SW 1271 (cell line): Measurements from ENCODE around the gene FGF10.
A peak's percentile ranks its signal among the peaks of the same experiment; 100 is the strongest.

Experiments used
- DNase-seq, 2 experiments: peaks; one replicate each; lab custom pipeline; 2025; lab: John Stamatoyannopoulos, UW

FGF10 gene

DNA sequence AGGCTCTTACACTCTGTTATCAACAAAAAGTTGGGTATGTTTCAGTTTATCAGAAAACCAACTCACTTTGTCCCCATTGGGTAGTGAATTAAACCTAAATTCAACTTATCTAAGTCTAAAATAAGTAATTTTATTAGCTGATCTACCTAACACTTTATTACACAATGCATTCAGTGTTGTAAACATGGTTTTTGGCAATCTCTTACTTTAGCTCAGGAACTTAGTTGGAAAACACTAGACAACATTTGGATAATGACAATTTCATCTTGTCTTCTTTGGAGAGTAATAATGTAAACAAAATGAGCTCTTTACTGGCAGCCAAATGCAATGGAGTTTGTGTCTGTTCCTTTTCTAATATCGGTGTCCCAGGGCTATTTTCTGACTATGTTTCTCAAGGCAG lies 33.0 kb downstream of the FGF10 start:
- no peak for DNase-seq

DNA sequence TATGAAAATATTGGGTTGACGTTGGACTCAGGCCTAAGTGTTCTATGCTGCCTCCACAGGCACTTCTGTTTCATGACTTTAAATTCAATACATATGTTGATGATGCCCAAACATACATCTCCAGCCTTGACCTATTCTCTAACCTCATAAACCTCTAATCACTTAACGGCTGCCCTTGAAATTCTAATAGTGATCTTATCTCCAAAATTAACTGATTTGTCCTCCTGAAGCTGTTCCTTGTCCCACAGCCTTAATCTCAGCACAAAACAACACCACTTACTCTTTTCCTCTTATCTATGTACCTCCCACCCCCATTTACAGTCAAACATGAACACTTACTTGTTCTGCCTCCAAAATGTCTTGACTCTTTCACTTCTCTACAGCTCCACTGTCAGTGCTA lies 43.3 kb downstream of the FGF10 start:
- no peak for DNase-seq

DNA sequence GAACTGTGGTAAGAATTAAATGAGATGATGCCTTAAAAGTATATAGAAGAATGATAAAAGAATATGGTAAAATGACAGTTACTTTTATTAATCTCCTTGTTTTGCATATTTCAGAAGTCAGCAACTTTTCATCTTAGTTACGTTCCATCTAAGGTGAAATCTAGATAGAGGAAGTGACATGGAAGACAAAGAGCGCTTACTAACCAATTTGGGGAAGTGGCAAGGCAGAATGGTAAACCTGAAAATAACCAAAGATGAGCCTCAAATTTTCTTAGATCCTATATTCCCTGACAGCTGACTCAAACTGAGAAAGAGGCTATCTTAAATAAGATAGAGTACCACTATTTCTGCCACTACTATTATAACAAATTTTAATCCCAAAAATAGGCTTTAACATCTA lies 52.5 kb downstream of the FGF10 start:
- DNase-seq: no peak

DNA sequence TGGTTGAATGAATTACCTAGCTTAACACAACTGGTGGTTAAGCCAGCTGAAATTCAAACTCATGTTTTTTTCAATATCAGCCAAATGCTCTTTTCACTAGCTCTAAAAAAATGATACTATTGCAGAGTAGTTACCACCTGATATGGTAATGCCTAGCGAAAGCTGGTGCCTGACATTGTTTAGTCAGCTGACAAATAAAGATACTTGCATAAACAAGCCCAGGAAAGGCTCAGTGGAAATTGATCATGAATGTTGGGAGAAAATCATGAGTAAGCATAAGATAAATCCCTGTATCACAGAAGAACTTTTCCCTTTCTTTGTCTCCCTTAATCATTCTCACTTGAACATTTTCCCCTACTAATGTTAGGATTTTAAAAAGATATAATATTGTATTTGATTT lies 54.6 kb downstream of the FGF10 start:
- no peak for DNase-seq

DNA sequence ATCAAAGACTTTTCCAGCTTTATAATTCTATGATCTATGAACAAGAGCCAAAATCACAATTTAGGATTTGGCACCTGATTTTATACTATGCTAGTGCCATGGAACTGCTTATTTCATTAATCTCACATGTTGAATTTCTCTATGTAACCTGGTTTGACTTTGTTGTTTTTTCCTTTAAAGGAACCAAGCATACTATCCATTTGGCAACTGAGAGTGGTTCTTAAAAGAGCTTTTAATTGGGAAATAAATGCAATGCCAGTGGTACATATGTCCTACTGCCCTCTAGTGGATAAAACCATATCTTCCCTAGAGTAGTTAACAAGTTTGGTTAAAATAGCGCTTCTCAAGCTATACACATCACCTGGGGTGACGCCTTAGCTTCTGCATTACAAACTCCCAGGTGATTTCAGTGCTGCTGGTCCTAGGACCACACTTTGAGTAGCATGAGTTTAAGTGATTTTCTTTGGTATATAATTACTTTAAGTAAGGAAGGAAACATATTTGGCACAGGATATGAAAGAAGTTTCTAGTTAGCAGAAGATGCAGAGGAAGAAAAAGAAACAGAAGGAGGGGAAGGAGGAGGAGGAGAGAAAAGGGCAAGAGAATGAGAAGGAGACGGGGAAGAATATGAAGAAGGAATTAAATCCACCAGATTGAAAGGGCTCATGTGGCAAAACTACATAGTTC lies 56.8 kb downstream of the FGF10 start:
- peak in 1 of 2 experiments; percentile 70 for DNase-seq

DNA sequence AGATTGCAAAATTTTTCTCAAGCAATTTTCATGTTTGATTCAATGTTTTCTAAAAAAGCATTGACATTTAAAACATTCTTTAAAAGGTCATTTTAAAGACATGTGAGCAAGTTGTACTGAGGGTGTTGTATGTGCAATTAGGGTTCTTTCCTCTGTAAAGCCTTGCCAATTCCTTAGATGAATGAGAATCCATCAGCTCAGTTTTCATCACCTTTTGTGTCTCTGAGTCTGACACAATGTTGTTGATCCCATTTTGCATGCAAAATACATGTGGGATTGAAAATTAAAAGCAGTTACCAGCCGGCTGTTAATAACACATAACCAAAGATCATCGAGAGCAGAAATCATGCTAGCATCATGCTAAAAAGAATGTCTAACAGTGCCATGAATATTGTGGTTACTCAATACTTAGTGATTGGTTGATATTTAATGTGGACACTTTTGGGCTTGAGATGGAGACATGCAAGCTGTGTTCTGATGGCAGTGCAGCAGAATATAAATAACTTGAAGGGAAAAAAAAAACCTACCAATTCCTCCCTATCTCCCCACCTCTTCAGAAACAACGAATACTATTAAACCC lies 57.7 kb downstream of the FGF10 start:
- no peak for DNase-seq

DNA sequence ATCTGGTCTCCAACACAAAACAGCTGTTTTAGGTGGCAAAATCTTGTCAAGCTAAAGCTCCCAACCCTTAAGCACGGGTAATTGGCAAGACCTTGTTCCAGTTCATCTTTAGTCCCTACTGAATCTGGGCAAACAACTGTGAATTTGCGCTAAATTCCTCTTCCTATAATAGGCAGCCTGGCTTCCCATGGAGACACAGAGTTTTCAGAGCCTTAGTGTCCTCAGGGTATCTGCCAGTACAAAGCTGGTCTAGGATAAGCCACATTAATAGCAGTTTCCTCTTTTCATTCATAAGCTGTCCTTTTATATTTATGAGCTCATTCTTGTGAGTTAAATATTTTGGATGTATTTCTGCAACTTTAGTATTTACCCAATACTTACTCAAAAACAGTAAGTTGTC lies 59.5 kb downstream of the FGF10 start:
- DNase-seq: no peak

DNA sequence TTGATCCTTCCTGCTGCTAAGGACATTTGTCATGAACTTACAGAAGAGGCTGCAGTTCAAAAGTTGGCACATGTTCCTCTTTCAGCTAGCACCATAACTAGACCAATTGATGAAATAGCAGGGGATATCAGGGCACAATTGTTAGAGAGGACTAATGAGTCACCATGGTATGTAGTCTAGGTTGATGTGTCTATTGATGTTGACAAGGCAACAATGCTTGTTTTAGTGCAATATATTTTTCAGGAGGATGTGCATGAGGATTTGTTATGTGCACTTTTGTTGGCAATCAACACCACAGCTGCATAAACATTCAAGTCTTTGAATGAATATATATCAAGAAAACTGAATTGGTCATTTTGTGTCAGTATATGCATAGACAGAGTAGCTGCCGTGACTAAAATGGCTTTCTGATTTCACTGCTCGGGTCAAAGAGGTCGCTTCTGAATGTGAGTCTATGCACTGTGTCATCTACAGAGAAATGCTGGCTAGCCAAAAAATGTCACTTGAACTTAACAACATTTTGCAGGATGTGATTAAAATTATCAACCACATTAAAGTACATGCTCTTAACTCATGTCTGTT lies 68.0 kb downstream of the FGF10 start:
- DNase-seq: no peak

DNA sequence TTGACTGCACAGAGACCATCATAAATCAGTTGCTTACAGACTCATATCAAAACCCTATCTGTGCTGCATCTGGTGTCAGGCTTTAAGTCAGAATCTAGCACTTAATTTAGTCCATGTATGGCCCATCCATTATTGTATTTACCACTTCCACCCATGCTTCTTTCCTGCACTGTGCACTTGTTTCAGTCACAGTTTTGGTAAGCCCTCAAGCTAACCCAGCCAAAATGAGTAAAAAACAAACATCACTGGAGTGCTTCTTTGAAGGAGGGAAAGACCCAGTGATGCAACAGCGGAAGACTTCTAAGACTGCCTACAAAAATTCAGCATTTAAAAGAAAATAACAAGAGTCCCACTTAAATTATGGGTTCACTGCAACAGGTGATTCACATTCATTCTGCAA lies 69.0 kb downstream of the FGF10 start:
- DNase-seq: no peak

DNA sequence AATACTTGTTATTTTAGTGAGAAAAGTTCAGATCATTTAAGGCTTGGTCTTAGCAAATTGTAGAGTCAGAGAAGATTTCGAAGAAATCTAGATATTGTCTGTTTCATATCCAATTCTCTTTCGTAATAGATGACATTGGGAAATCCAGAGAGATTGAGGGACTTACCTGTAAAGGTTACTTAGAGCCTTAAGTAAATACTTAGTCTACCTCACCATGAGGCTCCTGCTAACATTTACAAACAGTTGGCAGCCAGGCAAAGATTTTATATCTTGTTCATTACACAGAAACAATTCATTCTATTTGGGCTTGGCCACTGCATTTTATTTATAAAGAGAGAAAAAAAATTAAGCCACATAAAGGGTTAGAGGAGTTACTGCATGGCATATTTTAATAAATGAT lies 70.3 kb downstream of the FGF10 start:
- no peak for DNase-seq

DNA sequence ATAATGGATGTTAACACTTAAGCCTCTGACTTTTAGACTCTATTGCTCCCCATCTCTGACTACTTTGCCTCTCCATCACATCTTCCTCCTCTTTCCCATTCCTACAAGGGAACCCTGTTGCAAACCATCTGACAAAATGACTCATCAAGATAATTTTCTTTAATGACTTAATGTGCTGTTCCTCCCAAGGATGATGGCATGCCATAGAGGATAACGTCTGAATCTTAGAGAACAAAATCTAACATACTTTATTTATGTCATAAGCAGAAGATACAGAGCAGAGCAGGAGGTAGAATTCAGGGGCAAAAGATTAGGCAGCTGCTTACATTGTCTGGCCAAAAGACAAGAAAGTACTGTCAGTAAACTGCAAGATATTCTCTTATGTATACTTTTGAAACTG lies 76.8 kb downstream of the FGF10 start:
- no peak for DNase-seq

DNA sequence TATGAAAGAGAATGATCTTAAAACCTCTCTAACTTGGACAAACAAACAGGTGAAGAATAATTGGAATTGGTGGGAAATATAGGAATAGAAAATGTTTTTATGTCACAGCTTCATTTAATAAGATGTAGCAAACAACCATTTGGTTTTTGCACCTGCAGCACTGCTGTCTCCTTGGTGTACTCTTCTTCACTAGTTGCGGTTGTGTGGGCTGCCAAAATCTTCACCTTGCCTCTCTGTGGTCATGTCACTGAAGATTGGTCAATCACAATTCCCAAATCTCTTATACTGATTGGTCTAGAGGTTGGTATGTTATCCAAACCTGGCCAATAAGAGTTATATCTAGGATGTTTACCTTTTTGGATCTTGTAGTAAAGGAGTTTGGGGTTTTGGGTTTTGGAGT lies 88.7 kb downstream of the FGF10 start:
- DNase-seq: no peak

DNA sequence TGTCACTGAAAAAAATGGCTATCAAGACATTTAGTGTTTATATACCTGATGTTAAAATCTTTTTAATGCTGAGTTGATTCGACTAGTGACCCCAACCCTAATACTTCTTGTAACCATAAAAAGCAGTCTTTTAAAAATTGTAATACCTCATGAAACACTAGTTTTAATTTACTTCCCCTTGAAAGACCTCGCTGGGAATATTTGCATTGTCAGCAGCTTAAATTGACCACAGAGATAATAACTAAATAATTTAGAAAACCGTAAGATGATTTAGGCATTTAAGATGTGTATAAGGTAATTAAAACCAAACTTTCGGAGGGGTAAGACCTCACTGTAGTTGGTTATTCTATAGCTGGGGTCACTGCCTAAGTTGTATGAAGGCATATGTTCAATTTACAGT lies 89.8 kb downstream of the FGF10 start:
- DNase-seq: no peak

DNA sequence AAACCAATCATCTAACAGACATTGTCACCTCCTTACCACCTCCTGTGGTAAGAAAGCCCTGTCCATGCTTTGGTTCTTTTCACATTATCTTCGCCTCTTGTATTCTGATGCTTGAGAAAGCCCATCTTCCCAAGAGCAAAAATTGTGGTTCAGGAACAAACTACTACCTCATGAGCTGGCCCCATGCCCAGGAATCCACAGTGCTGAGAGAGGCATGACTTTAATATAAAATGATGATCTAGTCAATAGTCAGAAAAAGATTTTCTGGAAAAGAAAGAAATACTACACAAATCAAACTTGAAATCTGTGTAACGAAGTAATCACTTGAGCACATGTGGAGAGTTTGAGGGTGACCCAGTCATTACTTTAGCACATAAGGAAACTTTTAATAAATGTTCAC lies 94.7 kb downstream of the FGF10 start:
- no peak for DNase-seq

DNA sequence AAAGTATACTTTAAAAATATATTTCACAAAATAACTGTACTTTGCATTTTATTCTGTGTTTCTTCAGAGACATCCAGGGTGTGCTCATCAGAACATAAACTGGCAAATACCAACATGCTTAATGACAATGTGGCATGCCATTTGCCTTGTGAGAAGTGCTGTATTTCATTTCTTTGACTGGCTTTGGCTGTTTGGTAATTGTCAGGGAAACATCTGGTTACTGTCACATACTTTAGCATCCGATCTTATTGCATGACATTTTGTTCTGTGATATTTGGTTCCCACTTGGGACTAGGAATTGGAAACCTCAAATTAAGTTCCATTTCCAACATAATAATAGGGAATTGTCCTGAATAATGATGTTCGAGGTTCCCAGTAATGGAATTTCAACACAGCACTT lies 96.5 kb downstream of the FGF10 start:
- DNase-seq: no peak

DNA sequence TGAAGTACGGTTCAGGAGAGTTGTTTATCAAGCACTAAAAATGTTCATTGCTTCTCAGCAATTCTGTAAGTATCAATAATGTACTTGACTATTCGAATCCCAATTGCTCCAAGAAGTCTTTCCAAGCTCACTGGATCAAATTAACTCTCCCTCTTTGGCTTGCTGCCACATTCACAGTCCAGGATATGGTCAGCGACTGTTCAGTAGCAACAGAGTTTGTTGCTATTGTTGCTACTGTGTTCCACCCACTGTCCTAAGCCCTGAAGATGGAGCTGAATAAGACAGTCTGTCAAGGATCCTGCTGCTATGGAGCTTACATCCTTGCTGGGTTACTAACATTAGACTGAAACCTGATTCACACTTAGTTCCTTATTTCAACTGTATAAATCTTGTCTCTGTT lies 110.8 kb downstream of the FGF10 start:
- DNase-seq: no peak

DNA sequence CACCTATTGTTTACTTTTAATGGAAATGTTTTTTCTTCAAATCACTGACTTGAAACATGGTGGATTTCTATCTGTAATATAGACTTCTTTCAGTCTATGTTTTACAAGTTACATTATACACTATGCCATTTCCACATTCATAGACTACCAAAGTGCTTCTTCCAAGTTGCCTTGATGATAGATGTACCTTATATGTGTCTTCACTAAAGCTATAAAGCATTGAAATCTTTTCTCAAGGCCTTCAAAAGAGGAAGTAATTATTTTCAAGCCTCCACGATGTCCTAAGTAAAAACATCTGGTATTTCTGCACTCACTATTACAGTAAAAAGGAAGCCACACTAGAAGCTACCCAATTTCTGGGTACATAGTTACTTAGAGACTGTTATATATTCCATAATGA lies 113.3 kb downstream of the FGF10 start:
- no peak for DNase-seq

DNA sequence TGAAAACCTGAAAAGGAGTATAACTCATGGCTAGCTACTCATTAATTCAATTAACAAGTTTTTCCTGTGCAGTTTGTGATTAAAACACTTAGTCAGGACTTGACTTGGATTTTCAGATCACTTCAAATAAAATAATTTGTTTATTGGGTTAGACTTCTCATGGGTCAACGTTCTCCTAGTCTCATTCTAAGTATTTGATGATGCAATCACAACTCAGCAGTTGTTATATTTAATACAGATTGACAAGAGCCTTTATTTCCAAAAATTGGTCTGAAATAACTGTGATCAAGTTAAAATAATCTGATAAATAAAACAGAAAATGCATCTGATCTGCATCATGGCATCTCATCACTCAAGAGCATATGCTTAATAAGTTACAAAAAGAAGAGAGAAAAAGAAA lies 113.9 kb downstream of the FGF10 start:
- no peak for DNase-seq

DNA sequence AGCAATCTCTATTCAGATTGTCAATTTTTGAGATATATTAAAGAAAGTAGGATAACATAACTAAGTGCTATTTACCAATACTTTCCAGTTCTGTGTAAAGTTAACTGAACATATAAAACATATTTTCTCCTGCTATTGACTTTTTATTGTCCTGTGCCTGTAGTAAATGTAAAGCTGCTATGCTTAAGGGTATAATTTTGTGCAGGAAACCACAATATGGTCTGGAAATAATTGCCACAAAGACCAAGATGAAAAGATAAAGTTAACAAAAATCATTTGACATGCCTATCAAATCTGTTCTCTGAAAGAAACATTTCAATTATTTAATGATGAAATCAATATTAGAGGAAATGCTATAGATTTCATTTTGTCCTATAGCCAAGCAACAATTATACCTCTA lies 121.3 kb downstream of the FGF10 start:
- DNase-seq: no peak

DNA sequence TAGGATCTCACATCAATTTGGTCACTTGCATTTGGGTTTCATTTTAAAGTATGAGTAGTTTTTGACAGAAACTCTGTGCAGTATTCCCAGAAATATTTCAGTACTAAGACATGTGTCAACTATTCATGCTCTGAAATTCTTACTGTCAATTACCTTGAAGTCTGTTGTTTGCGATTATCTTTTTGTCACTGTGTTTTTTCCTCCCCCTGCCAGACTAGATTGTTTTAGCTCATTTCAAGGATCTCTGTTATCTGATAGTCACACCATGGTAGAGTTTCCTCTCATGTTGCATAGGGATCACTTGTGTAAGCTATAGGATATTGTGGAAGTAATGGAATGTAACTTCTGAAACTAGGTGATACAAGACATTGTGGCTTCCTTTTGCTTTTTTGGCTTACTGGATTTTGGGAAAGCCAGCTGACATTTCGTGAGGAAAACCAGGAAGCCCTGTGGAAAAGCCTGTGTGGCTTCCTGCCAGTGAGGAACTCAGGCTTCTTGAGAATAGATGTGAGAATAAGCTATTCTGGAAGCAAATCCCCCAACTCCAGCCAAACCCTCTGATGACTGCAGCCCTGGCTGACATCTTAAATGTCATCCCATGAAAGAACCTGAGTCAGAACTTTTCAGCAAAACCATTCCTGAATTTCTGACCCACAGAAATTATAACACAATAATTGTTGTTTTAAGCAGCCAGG lies 122.2 kb downstream of the FGF10 start:
- DNase-seq: no peak

DNA sequence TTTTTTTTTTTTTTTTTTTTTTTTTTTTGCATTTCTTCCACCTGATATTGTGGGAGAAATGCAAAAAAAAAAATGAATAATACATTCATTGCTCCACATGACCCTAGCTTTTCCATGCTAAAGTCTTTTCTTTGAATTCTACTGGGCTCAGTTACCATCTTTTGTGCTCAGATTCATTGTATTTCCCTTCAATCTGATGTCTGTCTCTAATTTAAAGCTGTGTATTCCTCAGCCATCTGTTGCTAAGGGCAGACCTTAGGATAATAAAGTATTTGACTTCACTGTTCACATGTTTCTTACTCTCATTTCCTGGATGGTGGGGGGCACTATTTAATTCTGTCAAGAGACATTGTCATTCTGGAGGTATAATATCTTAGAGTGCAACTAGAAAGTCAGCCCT lies 123.5 kb downstream of the FGF10 start:
- DNase-seq: no peak

DNA sequence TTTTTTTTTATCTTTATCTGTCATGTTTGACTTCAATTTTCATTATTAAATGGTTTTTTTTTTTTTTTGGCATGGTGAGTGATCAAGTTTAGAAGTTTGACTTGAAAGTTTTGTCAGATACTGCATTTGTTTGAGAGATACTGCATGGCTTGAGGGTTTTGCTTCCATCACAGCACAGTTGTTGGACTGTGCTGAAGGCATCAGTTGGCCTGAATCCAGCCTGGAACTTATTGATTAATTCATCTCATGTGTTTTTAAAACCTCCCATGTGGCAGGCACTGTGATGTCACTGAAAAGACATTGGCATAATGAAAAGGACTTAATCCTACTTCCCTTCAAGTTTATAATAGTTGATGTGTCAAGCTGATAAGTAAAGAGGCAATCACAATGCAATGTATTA lies 128.4 kb downstream of the FGF10 start:
- DNase-seq: no peak

DNA sequence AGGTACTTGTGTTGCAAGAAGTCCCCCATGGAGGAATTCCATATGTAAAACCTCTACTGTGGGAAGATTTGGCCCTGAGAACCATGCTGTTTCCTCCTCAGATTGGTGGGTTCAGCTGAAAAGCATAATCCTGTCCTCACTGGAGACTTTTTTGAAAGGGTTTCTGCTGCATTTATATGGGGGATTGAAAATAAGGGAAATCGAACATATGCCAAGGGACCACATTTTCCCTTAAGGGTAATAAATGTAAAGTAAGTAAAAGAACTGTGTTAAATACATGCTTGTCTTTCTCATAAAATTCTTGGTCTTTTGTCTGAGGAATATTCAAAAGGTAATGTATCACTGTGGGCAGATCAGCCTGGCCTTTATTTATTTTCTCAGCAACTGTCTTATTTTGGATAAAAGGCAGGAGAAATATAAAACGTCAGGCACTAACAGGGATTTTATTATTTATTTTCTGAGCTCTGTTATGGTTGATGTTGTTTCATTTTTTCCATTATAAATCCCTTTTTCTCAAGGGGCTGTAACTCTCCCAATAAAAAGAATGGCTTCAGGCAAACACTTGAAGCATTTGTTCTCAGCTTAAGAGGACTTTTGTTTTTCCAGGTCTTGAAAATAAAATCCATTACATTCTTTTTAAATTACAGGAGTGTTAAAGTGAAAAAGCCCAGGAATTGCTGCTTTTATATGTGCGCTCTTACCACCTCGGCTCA lies 131.4 kb downstream of the FGF10 start:
- DNase-seq: no peak
